Left ventricle myocardium superior (tissue), 1 donor: ENCODE results near the gene RNU2-63P. TPM values are rescaled to one million over a fixed set of nuclear protein-coding genes. Genes with fewer than 3 reads are reported as not detected.
"Not testable (repeated sequence)": the region's sequence is repeated elsewhere in the genome, so short reads cannot be mapped to it uniquely, and the experiment has no call there.

Experiments used
- ATAC-seq: fragments of 200-7000 bp; cut with Tn5 transposase; one replicate; pipeline ENCODE4 v1.9.1; 2020; ENCODE audit warnings: mild to moderate bottlenecking, moderate library complexity
- DNase-seq: peaks from one replicate; pipeline ENCODE4 v3.0.0-alpha.2; 2020
- intact Hi-C: fragments of 100-400 bp; cut with micrococcal nuclease; formaldehyde crosslinking; loops from one replicate; pipeline ENCODE4 v1.11.0; 2022
- total RNA-seq: library from RNA; stranded (reverse); fragmentation: NEBNext Ultra II Directional; extraction: Animal tissue kit (Norgen Biotek cat#: 25700); gene quantifications from one replicate; pipeline ENCODE4 v1.2.1, GENCODE V29; 2021
- donor health status: DM: no; HTN: yes; CAD: no; lungs with severe emphysema.

The RNU2-63P gene
- total RNA-seq, 1 donor from 2014 or later = not detected

DNA sequence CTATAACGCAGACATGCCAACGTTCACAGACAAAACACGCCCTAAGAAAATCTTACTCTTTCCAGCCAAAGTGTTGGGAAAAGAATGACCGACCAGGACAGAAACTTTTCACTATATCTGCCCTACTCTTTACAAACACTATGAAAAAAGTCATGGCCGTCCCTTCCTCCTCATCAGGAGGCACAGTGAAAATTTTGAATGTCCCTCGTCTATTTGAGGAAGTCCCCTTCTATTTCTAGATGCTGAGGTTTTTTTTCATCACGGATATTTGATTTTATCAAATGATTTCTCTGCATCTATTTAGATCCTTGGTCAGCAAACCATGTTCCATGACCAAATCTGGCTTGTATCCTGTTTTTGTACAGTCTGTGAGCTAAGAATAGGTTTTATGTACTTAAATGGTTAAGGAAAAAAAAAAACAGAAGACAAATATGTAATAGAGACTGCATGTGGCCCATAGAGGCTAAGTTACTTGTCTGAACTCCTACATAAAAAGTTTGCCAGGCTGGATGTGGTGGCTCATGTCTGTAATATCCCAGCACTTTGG is 22.0 kb downstream of the RNU2-63P start:
- ATAC-seq, intact Hi-C loops, DNase-seq: not testable (repeated sequence)

DNA sequence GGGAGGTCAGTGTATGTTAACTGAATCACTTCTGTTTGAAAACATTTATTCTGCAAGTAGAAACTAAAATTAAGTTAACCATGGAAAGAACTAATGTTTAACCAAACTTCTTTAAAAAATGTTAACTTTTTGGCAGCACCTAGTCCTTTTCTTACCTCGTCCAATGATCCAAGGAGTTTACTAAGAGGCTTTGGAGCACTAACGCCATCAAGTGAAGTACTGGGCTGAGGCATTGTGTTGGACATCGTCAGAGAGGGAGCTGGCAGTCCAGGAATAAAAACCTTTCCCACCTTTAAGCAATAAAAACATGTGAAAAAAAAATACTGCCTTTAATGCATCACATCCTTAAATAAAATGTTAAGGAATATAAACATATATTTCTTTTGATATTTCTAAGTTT is 23.8 kb downstream of the RNU2-63P start:
- ATAC-seq, intact Hi-C loops, DNase-seq: not testable (repeated sequence)

DNA sequence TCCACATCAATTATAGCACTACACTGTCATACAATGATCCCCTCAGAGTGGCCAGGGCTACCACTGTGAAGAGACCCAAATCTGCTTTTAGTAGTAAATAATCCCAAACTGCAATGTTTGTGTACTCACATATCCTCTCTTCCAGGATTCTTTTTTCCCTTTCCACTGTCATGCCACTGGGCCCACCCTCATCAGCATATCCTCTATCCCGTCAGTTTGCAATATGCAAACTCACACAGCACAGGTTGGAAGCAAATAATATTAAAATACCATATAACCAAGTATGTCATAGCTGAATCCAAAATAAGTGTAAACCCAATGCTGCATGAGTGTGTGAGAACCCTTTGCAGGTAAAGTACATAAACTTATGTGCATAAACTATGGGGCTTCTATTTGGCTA is 28.9 kb downstream of the RNU2-63P start:
- ATAC-seq, DNase-seq, intact Hi-C loops: not testable (repeated sequence)

DNA sequence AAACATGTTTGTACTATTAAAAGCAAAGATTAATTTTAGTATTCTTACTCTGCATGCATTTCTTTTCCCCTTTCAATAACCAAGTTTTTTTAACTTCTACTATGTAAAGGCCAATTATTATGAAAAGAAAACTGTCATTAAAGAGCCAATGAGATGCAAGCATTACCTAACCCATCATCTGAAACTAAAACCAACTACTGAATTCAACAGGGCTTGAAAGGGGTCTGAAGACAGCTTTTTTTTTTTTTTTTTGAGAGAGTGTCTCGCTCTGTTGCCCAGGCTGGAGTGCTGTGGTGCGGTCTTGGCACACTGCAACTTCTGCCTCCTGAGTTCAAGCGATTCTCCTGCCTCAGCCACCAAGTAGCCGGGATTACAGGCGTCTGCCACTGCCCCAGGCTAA is 30.4 kb downstream of the RNU2-63P start:
- ATAC-seq, DNase-seq, intact Hi-C loops: not testable (repeated sequence)

DNA sequence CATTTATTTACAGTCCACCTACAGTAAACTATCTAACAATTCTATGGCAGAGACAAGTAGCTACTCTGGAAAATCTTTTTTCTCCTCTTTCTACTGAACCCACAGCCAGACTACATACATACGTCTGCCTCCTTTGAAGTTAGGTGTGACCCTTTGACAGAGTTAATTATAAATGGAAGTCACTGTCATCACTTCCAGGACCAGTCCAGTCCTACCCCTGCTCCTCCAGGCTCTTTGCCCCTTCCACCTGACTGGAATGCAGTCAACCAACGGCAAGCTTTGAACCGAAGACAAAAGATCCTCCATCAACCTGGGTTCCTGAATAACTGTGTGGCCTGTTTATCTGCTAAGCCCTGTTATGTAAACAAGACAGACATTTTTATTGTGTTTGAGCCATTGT is 35.2 kb downstream of the RNU2-63P start:
- DNase-seq, intact Hi-C loops, ATAC-seq: not testable (repeated sequence)

DNA sequence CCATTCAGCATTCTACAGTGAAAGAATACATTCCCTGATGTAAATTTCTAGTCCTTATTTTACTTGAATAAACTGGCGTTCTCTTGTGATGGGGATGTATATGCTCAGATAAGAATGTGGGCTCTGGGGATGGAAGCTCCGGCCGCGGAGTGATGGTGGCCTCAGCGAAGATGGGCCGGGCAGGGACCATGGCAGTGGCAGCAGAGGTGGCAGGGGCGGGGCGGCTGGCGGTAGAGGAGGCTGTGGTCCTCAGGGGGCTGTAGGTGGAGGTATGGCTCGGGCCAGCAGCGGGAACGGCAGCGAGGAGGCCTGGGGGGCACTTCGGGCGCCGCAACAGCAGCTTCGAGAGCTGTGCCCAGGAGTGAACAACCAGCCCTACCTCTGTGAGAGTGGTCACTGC is 44.0 kb downstream of the RNU2-63P start:
- ATAC-seq, DNase-seq, intact Hi-C loops: not testable (repeated sequence)

Other genes with a start within 250 kb of the RNU2-63P start
- gene RGPD2, start 190.8 kb downstream of the RNU2-63P start, total RNA-seq = 0.67 TPM
- gene KRCC1, start 39.2 kb upstream of the RNU2-63P start, total RNA-seq = 24.1 TPM
- gene SMYD1, start 51.3 kb upstream of the RNU2-63P start, total RNA-seq = 492 TPM
- not detected for gene FABP1, start 111.5 kb upstream of the RNU2-63P start, total RNA-seq
- 31.8 TPM for gene THNSL2, start 153.8 kb upstream of the RNU2-63P start, total RNA-seq